ENCODE measurements around the gene NBEAL1.
"Not testable (repeated sequence)": the region's sequence is repeated elsewhere in the genome, so short reads cannot be mapped to it uniquely, and the experiment has no call there.

Gene NBEAL1

GRCh38 chr2:203043226-203043625, 28.6 kb downstream of the NBEAL1 start:
- ChIA-PET CTCF (no interaction called here), POLR2A (no interaction called here)
- DNase-seq (ENCODE audit: extremely low spot score) = no peak
- TF ChIP-seq PKNOX1 (IDR thresholded peaks at IDR 0.05) (no peak), SUZ12 (IDR thresholded peaks at IDR 0.05) (no peak), ZNF384 (IDR thresholded peaks at IDR 0.05) (no peak), FOXM1 (IDR thresholded peaks at IDR 0.05; ENCODE audit: borderline replicate concordance) (no peak), NFRKB (IDR thresholded peaks at IDR 0.05) (no peak), HDGF (IDR thresholded peaks at IDR 0.05; ENCODE audit: borderline replicate concordance) (no peak), ELF4 (IDR thresholded peaks at IDR 0.05) (no peak), ARNT (IDR thresholded peaks at IDR 0.05) (no peak), FOXK2 (IDR thresholded peaks at IDR 0.05) (no peak), TARDBP (IDR thresholded peaks at IDR 0.05) (no peak)

GRCh38 chr2:203045867-203046266, 31.2 kb downstream of the NBEAL1 start:
- DNase-seq (ENCODE audit: extremely low spot score) = no peak
- ChIA-PET CTCF (no interaction called here), POLR2A (no interaction called here)
- TF ChIP-seq SUZ12 (IDR thresholded peaks at IDR 0.05) (no peak), HDGF (IDR thresholded peaks at IDR 0.05; ENCODE audit: borderline replicate concordance) (no peak), FOXM1 (IDR thresholded peaks at IDR 0.05; ENCODE audit: borderline replicate concordance) (no peak), SP1 (IDR thresholded peaks at IDR 0.05) (no peak), FOXA1 (IDR thresholded peaks at IDR 0.05) (no peak), PKNOX1 (IDR thresholded peaks at IDR 0.05) (no peak), L3MBTL2 (conservative IDR thresholded peaks at IDR 0.05) (no peak), ZNF384 (IDR thresholded peaks at IDR 0.05) (no peak), TARDBP (IDR thresholded peaks at IDR 0.05) (no peak), FOXK2 (IDR thresholded peaks at IDR 0.05) (no peak), CTBP1 (IDR thresholded peaks at IDR 0.05; ENCODE audit: borderline replicate concordance) (no peak), ELF4 (IDR thresholded peaks at IDR 0.05) (no peak)

GRCh38 chr2:203052539-203052938, 37.9 kb downstream of the NBEAL1 start:
- ChIA-PET CTCF (no interaction called here), POLR2A (no interaction called here)
- TF ChIP-seq HDGF (IDR thresholded peaks at IDR 0.05; ENCODE audit: borderline replicate concordance) (no peak), ELF4 (IDR thresholded peaks at IDR 0.05) (no peak), L3MBTL2 (conservative IDR thresholded peaks at IDR 0.05) (no peak), FOXK2 (IDR thresholded peaks at IDR 0.05) (no peak), BHLHE40 (IDR thresholded peaks at IDR 0.05; ENCODE audit: borderline replicate concordance) (no peak), PKNOX1 (IDR thresholded peaks at IDR 0.05) (no peak), CTBP1 (IDR thresholded peaks at IDR 0.05; ENCODE audit: borderline replicate concordance) (no peak), FOXA1 (IDR thresholded peaks at IDR 0.05) (no peak), ARNT (IDR thresholded peaks at IDR 0.05) (no peak), LEF1 (IDR thresholded peaks at IDR 0.05; ENCODE audit: borderline replicate concordance) (no peak), TARDBP (IDR thresholded peaks at IDR 0.05) (no peak), FOXM1 (IDR thresholded peaks at IDR 0.05; ENCODE audit: borderline replicate concordance) (no peak), ZNF384 (IDR thresholded peaks at IDR 0.05) (no peak), NFRKB (IDR thresholded peaks at IDR 0.05) (no peak), SP1 (IDR thresholded peaks at IDR 0.05) (no peak), SUZ12 (IDR thresholded peaks at IDR 0.05) (no peak)
- no peak for DNase-seq (ENCODE audit: extremely low spot score)

GRCh38 chr2:203059567-203060240, 45.0 kb downstream of the NBEAL1 start:
- POLR2A ChIA-PET = no interaction called here

GRCh38 chr2:203061346-203061745, 46.7 kb downstream of the NBEAL1 start:
- ChIA-PET POLR2A (no interaction called here), CTCF (no interaction called here)
- TF ChIP-seq SUZ12 (IDR thresholded peaks at IDR 0.05) = no peak
- TF ChIP-seq NFRKB (IDR thresholded peaks at IDR 0.05) = no peak
- TF ChIP-seq ARNT (IDR thresholded peaks at IDR 0.05) = no peak
- no peak for TF ChIP-seq FOXM1 (IDR thresholded peaks at IDR 0.05; ENCODE audit: borderline replicate concordance)
- no peak for DNase-seq (ENCODE audit: extremely low spot score)

More at GRCh38 chr2:203059567-203060240, 45.0 kb downstream of the NBEAL1 start:
- no peak for DNase-seq (ENCODE audit: extremely low spot score)
- CTCF ChIA-PET = no interaction called here
- no peak for TF ChIP-seq NFRKB (IDR thresholded peaks at IDR 0.05)
- no peak for TF ChIP-seq FOXA1 (IDR thresholded peaks at IDR 0.05)
- TF ChIP-seq LEF1 (IDR thresholded peaks at IDR 0.05; ENCODE audit: borderline replicate concordance) = no peak
- TF ChIP-seq SUZ12 (IDR thresholded peaks at IDR 0.05) = no peak
- no peak for TF ChIP-seq ELF4 (IDR thresholded peaks at IDR 0.05)

- no peak for DNase-seq (ENCODE audit: extremely low spot score)
- TF ChIP-seq PKNOX1 (IDR thresholded peaks at IDR 0.05) (no peak), FOXM1 (IDR thresholded peaks at IDR 0.05; ENCODE audit: borderline replicate concordance) (no peak), L3MBTL2 (conservative IDR thresholded peaks at IDR 0.05) (no peak), LEF1 (IDR thresholded peaks at IDR 0.05; ENCODE audit: borderline replicate concordance) (no peak), SP1 (IDR thresholded peaks at IDR 0.05) (no peak), FOXA1 (IDR thresholded peaks at IDR 0.05) (no peak), NFRKB (IDR thresholded peaks at IDR 0.05) (no peak), ZNF384 (IDR thresholded peaks at IDR 0.05) (no peak), HDGF (IDR thresholded peaks at IDR 0.05; ENCODE audit: borderline replicate concordance) (no peak), CTBP1 (IDR thresholded peaks at IDR 0.05; ENCODE audit: borderline replicate concordance) (no peak), TARDBP (IDR thresholded peaks at IDR 0.05) (no peak), SUZ12 (IDR thresholded peaks at IDR 0.05) (no peak), ARNT (IDR thresholded peaks at IDR 0.05) (no peak), BHLHE40 (IDR thresholded peaks at IDR 0.05; ENCODE audit: borderline replicate concordance) (no peak), FOXK2 (IDR thresholded peaks at IDR 0.05) (no peak), ELF4 (IDR thresholded peaks at IDR 0.05) (no peak)
- ChIA-PET CTCF (no interaction called here), POLR2A (no interaction called here)
Measured at GRCh38 chr2:203062126-203062525, 47.5 kb downstream of the NBEAL1 start.

GRCh38 chr2:203066519-203067091, 51.9 kb downstream of the NBEAL1 start:
- CTCF ChIA-PET, POLR2A ChIA-PET: not testable (repeated sequence)

More at GRCh38 chr2:203066519-203067091, 51.9 kb downstream of the NBEAL1 start:
- DNase-seq (ENCODE audit: extremely low spot score) = not testable (repeated sequence)
